ENCODE results near the gene SRRM1.
"Not testable (repeated sequence)": the region's sequence is repeated elsewhere in the genome, so short reads cannot be mapped to it uniquely, and the experiment has no call there.

Gene SRRM1

DNA sequence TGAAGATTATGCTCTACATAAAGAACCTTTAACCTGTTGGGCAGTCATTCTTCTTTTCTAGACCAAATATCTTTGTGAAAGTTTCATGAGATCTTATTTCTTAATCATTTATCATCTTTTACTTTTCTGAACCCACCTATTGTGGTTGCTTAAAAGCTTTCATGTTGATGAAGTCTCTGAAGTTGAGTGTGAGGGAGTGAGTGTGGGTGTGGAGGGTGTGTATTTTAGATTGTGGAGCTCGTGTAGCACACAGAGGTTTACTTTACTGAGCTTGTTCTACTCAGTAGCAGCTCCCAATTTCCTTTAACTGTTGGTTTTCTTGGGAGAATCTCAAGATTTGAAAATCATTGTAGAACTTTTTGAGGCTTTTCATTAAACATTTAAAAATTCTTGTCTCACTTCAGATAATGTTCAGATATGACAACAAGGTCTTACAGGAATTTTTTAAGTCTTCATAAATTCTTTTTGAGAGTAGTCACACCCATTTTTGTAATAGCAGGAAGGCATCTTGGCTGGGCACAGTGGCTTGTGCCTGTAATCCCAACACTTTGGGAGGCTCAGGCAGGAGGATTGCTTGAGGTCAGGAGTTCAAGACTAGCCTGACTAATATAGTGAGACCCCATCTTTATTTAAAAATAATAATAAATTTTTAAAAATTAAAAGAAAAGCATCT is 17.0 kb downstream of the SRRM1 start:
- no peak overlapping the region for H3K4me3 ChIP-seq (ENCODE audit: low read depth, low read length)
- CTCF ChIA-PET, result interaction anchor here (1.2 to 1.8 kb wide), 4 partner anchors 10 to 176 kb away, joined by 3 to 9 read pairs (median 7); no protein-coding TSS in a partner anchor
- POLR2A ChIA-PET, result interaction anchor here (0.7 kb wide), 1 partner anchor 11 kb away, joined by 3 read pairs; no protein-coding TSS in a partner anchor
- TF ChIP-seq, protein P1, sequence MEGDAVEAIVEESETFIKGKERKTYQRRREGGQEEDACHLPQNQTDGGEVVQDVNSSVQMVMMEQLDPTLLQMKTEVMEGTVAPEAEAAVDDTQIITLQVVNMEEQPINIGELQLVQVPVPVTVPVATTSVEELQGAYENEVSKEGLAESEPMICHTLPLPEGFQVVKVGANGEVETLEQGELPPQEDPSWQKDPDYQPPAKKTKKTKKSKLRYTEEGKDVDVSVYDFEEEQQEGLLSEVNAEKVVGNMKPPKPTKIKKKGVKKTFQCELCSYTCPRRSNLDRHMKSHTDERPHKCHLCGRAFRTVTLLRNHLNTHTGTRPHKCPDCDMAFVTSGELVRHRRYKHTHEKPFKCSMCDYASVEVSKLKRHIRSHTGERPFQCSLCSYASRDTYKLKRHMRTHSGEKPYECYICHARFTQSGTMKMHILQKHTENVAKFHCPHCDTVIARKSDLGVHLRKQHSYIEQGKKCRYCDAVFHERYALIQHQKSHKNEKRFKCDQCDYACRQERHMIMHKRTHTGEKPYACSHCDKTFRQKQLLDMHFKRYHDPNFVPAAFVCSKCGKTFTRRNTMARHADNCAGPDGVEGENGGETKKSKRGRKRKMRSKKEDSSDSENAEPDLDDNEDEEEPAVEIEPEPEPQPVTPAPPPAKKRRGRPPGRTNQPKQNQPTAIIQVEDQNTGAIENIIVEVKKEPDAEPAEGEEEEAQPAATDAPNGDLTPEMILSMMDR (IDR thresholded peaks at IDR 0.05; ENCODE audit: insufficient read depth, low read length, missing control alignments), result no peak
- no peak for DNase-seq (ENCODE audit: low read depth, low spot score)

DNA sequence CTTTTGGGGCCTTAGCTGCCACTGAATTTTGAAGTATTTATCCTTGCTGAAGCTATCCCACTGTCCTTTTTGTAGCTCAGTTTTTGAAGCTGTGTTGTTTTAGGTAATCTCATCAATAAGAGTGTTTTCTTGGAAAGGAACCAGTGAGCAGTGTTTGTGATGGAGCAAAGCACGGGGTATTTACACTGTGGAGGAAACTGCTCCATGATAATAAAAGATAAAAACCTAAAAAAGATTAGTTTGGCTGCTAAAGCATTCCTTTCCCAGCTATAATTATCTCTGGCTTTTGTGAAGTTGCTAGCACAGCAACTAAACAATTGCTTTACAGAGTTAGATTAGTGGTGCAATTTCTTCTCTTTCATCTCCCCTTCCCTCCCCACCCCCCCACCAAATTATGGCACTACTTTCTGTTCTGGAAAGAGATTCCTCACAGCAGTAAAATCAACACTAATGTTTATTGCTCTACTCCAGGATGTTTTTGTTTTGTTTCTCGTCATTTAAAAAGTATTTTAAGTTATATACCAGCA is 21.5 kb downstream of the SRRM1 start:
- H3K4me3 ChIP-seq (ENCODE audit: low read depth, low read length), result no peak overlapping the region
- no peak for DNase-seq (ENCODE audit: low read depth, low spot score)
- CTCF ChIA-PET, result interaction anchor here (1.2 to 3.2 kb wide), 5 partner anchors 11 to 541 kb away, joined by 3 to 13 read pairs (median 8); no protein-coding TSS in a partner anchor
- POLR2A ChIA-PET, result no interaction called here
- TF ChIP-seq, protein P1 (IDR thresholded peaks at IDR 0.05; ENCODE audit: insufficient read depth, low read length, missing control alignments), result no peak

DNA sequence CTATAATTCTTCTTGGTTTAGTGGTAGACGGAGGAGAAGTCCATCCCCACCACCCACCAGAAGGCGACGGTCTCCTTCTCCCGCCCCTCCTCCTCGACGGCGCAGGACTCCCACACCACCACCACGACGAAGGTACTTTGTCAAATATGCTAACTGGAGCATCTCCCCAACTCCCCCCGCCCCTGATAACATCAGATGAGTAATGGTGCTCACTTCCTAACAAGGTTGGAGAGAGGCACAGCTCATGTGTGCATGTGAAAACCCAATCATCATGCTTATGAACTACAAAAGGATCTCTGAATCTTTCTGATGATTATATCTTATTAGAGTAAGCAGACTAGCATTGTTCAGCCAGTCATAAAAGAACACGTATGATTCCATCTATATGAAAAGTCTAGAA is 23.7 kb downstream of the SRRM1 start:
- POLR2A ChIA-PET, result no interaction called here
- TF ChIP-seq, protein P1 (IDR thresholded peaks at IDR 0.05; ENCODE audit: insufficient read depth, low read length, missing control alignments), result no peak
- CTCF ChIA-PET, result interaction anchor here (1.6 to 1.7 kb wide), 2 partner anchors 9 to 164 kb away, joined by 3 to 6 read pairs; no protein-coding TSS in a partner anchor
- no peak overlapping the region for H3K4me3 ChIP-seq (ENCODE audit: low read depth, low read length)
- DNase-seq (ENCODE audit: low read depth, low spot score), result no peak

DNA sequence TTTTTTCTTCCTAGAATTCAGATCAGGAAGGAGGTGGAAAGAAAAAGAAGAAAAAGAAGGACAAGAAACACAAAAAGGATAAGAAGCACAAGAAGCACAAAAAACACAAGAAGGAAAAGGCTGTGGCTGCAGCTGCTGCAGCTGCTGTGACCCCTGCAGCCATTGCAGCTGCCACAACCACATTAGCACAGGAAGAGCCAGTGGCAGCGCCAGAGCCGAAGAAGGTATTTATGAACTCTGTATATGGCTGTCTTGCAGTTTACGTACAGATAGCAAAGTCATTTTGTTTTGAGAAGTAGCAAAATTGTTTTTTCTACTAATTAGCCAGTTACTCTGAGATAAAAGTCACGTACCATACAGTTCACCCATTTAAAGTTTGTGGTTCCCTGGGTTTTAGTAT is 28.3 kb downstream of the SRRM1 start:
- CTCF ChIA-PET, result interaction anchor here (1.2 kb wide), 1 partner anchor 164 kb away, joined by 8 read pairs; no protein-coding TSS in a partner anchor
- POLR2A ChIA-PET; H3K4me3 ChIP-seq (ENCODE audit: low read depth, low read length); DNase-seq (ENCODE audit: low read depth, low spot score): not testable (repeated sequence)

DNA sequence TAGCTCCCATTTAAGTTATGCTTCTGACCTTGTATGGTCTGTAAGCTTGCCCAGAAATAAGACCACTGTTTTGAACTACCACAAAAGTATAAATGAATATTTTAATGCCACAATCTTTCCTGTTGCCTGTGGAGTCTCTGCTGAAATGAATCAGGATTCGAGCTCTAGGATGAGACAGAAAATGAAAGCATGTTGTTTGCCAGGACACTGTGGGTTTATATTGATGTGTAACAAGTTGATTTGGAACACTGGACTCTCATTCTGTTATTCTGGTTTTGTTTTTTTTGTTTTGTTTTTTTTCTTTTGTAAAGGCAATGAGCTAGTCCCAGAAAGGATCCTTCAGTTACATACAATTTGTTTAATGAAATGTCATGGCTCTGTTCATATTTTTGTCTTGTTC is 29.6 kb downstream of the SRRM1 start:
- POLR2A ChIA-PET, result not testable (repeated sequence)

DNA sequence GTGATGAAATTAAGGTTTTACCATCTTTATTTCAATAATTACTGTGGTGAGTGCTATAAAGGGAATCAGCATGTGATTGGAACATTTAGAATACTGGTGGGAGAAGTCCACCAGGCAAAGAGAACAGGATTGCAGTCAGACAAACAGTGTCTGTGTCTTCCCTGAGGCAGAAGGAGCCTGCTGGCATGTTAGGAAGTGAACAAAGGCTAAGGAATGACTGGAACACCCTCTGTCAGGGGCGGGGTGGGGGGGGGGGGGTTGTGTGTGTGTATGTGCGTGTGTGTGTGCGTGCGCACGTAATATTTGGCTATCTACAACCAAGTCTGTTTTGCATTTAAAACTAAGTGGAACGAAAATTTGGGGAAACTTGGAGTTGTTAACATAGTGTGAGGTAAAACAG is 30.2 kb downstream of the SRRM1 start:
- ChIA-PET POLR2A (no interaction called here), CTCF (interaction anchor here (0.7 to 1.2 kb wide), 4 partner anchors 11 to 162 kb away, joined by 3 to 7 read pairs (median 4); no protein-coding TSS in a partner anchor)
- DNase-seq (ENCODE audit: low read depth, low spot score), result no peak
- no peak overlapping the region for H3K4me3 ChIP-seq (ENCODE audit: low read depth, low read length)
- TF ChIP-seq, protein P1 (IDR thresholded peaks at IDR 0.05; ENCODE audit: insufficient read depth, low read length, missing control alignments), result no peak

More for the DNA sequence above, 29.6 kb downstream of the SRRM1 start:
- CTCF ChIA-PET; DNase-seq (ENCODE audit: low read depth, low spot score); H3K4me3 ChIP-seq (ENCODE audit: low read depth, low read length): not testable (repeated sequence)

DNA sequence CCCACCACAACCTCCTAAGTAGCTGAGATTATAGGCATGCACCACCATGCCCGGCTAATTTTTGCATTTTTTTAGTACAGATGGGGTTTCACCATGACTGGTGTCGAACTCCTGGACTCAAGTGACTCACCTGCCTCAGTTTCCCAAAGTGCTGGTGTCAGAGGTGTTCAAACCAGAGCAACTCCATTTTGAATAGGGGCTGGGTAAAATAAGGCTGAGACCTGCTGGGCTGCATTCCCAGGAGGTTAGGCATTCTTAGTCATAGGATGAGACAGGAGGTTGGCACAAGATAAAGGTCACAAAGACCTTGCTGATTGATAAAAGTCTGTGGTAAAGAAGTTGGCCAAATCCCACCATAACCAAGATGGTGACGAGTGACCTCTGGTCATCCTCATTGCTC is 35.3 kb downstream of the SRRM1 start:
- DNase-seq (ENCODE audit: low read depth, low spot score); POLR2A ChIA-PET; H3K4me3 ChIP-seq (ENCODE audit: low read depth, low read length): not testable (repeated sequence)
- CTCF ChIA-PET, result interaction anchor here (1.0 kb wide), 1 partner anchor 157 kb away, joined by 3 read pairs; no protein-coding TSS in a partner anchor
